Kidney epithelial cell (primary cell): ENCODE data around the gene KCNE3. TPM values are rescaled to one million over a fixed set of nuclear protein-coding genes. Genes with fewer than 3 reads are reported as not detected.

Source experiments
- DNase-seq: peaks from one replicate; pipeline ENCODE4 v3.0.0-alpha.2; 2010; ENCODE audit warnings: low read depth
- H3K27me3 ChIP-seq: 2 replicates; pipeline ENCODE4 v1.6.0; 2011; ENCODE audit warnings: low read length; ENCODE audit not compliant: control insufficient read depth, insufficient read depth
- H3K36me3 ChIP-seq: 2 replicates; pipeline ENCODE4 v1.5.1; 2011; ENCODE audit warnings: low read length; ENCODE audit not compliant: control insufficient read depth, insufficient read depth
- H3K4me3 ChIP-seq: 2 replicates; pipeline ENCODE4 v1.5.1; 2011; ENCODE audit warnings: low read depth, mild to moderate bottlenecking, control low read depth, low read length
- total RNA-seq: library from RNA; depleted of rRNA; stranded (reverse); fragments of >200 nt; gene quantifications from 2 replicates; pipeline ENCODE4 v1.2.3, GENCODE V29; 2015
- TF ChIP-seq, protein P1 (sequence below): IDR thresholded peaks from 2 replicates; pipeline ENCODE4 v1.5.1; 2011; ENCODE audit warnings: mild to moderate bottlenecking, moderate library complexity, low read length, control low read depth, inconsistent platforms; ENCODE audit not compliant: insufficient read depth, poor library complexity, severe bottlenecking

The KCNE3 gene
- total RNA-seq, 1 donor from 2014 or later: 0.42 TPM

GRCh38 chr11:74457356-74457755 is 10.0 kb downstream of the KCNE3 start:
- TF ChIP-seq, protein P1, sequence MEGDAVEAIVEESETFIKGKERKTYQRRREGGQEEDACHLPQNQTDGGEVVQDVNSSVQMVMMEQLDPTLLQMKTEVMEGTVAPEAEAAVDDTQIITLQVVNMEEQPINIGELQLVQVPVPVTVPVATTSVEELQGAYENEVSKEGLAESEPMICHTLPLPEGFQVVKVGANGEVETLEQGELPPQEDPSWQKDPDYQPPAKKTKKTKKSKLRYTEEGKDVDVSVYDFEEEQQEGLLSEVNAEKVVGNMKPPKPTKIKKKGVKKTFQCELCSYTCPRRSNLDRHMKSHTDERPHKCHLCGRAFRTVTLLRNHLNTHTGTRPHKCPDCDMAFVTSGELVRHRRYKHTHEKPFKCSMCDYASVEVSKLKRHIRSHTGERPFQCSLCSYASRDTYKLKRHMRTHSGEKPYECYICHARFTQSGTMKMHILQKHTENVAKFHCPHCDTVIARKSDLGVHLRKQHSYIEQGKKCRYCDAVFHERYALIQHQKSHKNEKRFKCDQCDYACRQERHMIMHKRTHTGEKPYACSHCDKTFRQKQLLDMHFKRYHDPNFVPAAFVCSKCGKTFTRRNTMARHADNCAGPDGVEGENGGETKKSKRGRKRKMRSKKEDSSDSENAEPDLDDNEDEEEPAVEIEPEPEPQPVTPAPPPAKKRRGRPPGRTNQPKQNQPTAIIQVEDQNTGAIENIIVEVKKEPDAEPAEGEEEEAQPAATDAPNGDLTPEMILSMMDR: no peak
- Histone ChIP-seq H3K27me3 (no peaks in the 10 kb centered on the region), H3K36me3 (no peaks in the 10 kb centered on the region), H3K4me3 (no peak overlapping the region)
- no peak for DNase-seq

DNA sequence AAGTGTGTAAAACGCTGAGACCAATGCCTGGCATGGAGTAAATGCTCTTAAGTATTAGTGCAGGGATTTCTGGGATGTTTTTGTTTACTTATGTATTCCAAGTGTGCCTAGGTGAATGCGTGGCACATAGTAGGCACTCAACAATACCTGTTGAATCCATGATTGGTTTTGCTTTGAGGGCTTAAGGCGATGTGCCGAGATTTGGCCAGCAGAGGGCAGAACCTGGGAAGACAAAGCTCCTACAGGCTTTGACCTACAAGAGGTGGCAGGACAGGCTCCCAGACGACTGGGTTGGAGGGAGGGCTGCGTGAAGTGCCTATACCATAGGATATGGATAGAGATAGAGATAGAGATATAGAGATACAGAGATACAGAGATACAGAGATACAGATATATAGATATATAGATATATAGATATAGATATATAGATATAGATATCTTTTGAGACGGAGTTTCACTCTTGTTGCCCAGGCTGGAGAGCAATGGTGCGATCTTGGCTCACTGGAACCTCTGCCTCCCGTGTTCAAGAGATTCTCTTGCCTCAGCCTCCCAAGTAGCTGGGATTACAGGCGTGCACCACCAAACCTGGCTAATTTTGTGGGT is 13.9 kb downstream of the KCNE3 start:
- Histone ChIP-seq H3K27me3 (no peaks in the 10 kb centered on the region), H3K36me3 (no peaks in the 10 kb centered on the region), H3K4me3 (no peak overlapping the region)
- no peak for DNase-seq
- TF ChIP-seq, protein P1: peak; percentile 87

- TF ChIP-seq, protein P1: no peak
- no peak overlapping the region for H3K4me3 ChIP-seq
- no peaks in the 10 kb centered on the region for H3K27me3 ChIP-seq
- no peak for DNase-seq
- H3K36me3 ChIP-seq: no peaks in the 10 kb centered on the region
These were observed 15.0 kb downstream of the KCNE3 start for GRCh38 chr11:74452366-74452765.

- TF ChIP-seq, protein P1: no peak
- Histone ChIP-seq H3K36me3 (no peaks in the 10 kb centered on the region), H3K27me3 (no peaks in the 10 kb centered on the region), H3K4me3 (no peak overlapping the region)
- DNase-seq: no peak
These were observed 17.0 kb downstream of the KCNE3 start for GRCh38 chr11:74450318-74450717.

DNA sequence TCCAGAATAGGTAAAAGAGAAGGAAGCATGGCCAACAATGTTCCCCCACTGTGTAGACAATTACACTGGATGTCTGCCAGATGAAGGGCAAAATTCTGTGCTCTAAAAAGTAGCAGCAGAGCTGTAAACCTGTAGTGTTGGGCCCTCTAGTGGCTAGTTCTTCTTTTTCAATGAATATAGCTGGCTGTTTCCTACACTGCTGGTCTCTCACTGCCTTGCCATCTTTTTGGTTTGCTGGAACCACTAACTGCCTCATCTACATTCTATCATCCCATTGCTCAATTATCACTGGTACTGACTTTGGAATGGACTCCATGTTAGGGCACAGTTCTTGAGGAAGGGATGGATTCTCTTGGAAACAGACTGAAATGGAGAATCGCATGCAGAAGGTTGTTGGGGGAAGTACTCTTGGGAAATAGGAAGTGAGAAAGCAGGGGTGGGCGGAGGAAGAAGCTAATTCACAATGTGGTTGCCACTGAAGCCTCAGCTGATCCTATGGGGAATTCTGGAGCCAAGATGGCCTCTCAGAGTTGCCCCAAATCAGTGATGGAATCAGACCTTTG is 17.9 kb downstream of the KCNE3 start:
- Histone ChIP-seq H3K27me3 (no peaks in the 10 kb centered on the region), H3K36me3 (no peaks in the 10 kb centered on the region), H3K4me3 (no peak overlapping the region)
- DNase-seq: peak; percentile 43
- TF ChIP-seq, protein P1: peak; percentile 71

DNA sequence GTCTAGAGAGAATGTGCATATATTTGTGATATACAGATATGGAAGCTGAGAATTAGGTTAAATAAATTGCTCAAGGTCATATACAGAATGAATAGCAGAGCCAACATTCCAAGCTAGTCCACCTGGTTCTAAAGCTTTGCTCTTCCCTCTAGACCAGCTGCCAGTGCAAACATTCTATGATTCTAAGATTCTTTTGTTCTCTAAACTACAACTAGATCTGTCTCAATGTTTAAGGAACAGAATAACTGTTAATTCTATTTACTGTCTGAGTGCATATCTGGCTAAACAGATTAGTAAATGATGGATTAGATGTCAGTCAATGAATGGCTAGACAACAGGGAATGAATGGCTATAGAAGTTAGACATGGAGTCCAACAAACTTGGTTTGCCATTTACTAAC is 19.6 kb downstream of the KCNE3 start:
- H3K27me3 ChIP-seq: no peaks in the 10 kb centered on the region
- DNase-seq: no peak
- no peaks in the 10 kb centered on the region for H3K36me3 ChIP-seq
- TF ChIP-seq, protein P1: no peak
- no peak overlapping the region for H3K4me3 ChIP-seq
